Inferior parietal cortex (tissue), 1 donor: ENCODE results near the gene ARHGEF38.

Experiments
- DNase-seq: peaks from one replicate; pipeline ENCODE4 v3.0.0-alpha.2; 2016; ENCODE audit errors: extremely low spot score

ARHGEF38 gene

GRCh38 chr4:105551965-105552746 is at the start of gene ARHGEF38:
Gene ARHGEF38 (plus strand): TSS chr4:105552620. CDS start chr4:105552766, 146 bp downstream.
- no peak for DNase-seq

- DNase-seq, result no peak
Observed at GRCh38 chr4:105503484-105503883, 48.9 kb upstream of the ARHGEF38 start.

- DNase-seq, result no peak
Observed at GRCh38 chr4:105504744-105505143, 47.7 kb upstream of the ARHGEF38 start.

GRCh38 chr4:105509291-105509690 is 43.1 kb upstream of the ARHGEF38 start:
- no peak for DNase-seq

- DNase-seq, result no peak
Observed at GRCh38 chr4:105509714-105510113, 42.7 kb upstream of the ARHGEF38 start.

- no peak for DNase-seq
Observed at GRCh38 chr4:105510245-105510644, 42.2 kb upstream of the ARHGEF38 start.

- DNase-seq, result peak; percentile 68
Observed at GRCh38 chr4:105520819-105521790, 31.3 kb upstream of the ARHGEF38 start.

GRCh38 chr4:105526656-105527055 is 25.8 kb upstream of the ARHGEF38 start:
- no peak for DNase-seq

- DNase-seq, result no peak
Observed at GRCh38 chr4:105527081-105527480, 25.3 kb upstream of the ARHGEF38 start.

GRCh38 chr4:105536601-105537000 is 15.8 kb upstream of the ARHGEF38 start:
- no peak for DNase-seq

GRCh38 chr4:105541420-105541819 is 11.0 kb upstream of the ARHGEF38 start:
- DNase-seq, result no peak

- DNase-seq, result no peak
Observed at GRCh38 chr4:105542039-105542438, 10.4 kb upstream of the ARHGEF38 start.

GRCh38 chr4:105543346-105543745 is 9.1 kb upstream of the ARHGEF38 start:
- DNase-seq, result no peak

GRCh38 chr4:105543881-105544280 is 8.5 kb upstream of the ARHGEF38 start:
- no peak for DNase-seq

- no peak for DNase-seq
Observed at GRCh38 chr4:105544520-105545286, 7.7 kb upstream of the ARHGEF38 start.

- no peak for DNase-seq
Observed at GRCh38 chr4:105546086-105546485, 6.3 kb upstream of the ARHGEF38 start.

GRCh38 chr4:105547769-105548168 is 4.7 kb upstream of the ARHGEF38 start:
- no peak for DNase-seq

- no peak for DNase-seq
Observed at GRCh38 chr4:105548483-105548882, 3.9 kb upstream of the ARHGEF38 start.

GRCh38 chr4:105550641-105551040 is 1.8 kb upstream of the ARHGEF38 start:
- no peak for DNase-seq

- DNase-seq, result no peak
Observed at GRCh38 chr4:105555409-105555808, 3.0 kb downstream of the ARHGEF38 start.

GRCh38 chr4:105556206-105556605 is 3.8 kb downstream of the ARHGEF38 start:
- DNase-seq, result no peak

GRCh38 chr4:105558277-105558676 is 5.9 kb downstream of the ARHGEF38 start:
- no peak for DNase-seq
